Breast epithelium (tissue), 3 donors: Measurements from ENCODE around the gene TMEM161A.
A peak's percentile ranks its signal among the peaks of the same experiment; 100 is the strongest.

ENCODE experiments used
- POLR2AphosphoS5 ChIP-seq, 3 donors: sonication (generic); formaldehyde crosslinking; IDR thresholded peaks; one replicate each; pipeline ENCODE4 v1.6.1; 2017; ENCODE audit warnings: antibody characterized with exemption in 3 of 3
- TF ChIP-seq, protein P1 (sequence below), 3 donors: fragments of 450-650 bp; IDR thresholded peaks; one replicate each; pipeline ENCODE4 v1.5.1; 2016 to 2017; ENCODE audit warnings: antibody characterized with exemption in 3 of 3, mild to moderate bottlenecking in 3 of 3, moderate library complexity in 3 of 3

DNA sequence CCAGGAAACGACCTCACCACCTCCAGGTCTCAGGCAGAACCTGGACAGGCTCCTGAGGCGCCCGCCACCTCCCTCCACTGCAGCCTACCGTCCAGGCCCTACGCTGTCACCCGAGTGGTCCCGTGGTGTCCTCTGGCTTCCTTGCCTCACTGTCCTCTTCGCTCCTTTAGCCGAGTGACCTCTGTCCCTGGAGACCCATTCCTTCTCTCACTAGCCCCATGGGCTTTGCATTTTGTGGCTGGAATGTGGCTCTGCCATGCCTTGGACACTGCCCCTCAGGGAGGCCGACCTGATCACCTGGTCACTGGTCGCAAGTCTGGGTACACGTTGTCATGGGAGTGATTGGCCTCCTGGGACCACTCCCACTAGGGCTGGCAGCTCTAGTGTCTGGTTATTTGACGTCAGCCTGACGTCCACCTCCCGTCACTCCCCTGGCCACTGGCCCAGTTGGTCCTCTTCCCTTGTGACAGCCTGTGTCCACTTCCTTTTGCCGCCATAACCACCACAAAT lies 56.6 kb downstream of the TMEM161A start:
- TF ChIP-seq, protein P1, sequence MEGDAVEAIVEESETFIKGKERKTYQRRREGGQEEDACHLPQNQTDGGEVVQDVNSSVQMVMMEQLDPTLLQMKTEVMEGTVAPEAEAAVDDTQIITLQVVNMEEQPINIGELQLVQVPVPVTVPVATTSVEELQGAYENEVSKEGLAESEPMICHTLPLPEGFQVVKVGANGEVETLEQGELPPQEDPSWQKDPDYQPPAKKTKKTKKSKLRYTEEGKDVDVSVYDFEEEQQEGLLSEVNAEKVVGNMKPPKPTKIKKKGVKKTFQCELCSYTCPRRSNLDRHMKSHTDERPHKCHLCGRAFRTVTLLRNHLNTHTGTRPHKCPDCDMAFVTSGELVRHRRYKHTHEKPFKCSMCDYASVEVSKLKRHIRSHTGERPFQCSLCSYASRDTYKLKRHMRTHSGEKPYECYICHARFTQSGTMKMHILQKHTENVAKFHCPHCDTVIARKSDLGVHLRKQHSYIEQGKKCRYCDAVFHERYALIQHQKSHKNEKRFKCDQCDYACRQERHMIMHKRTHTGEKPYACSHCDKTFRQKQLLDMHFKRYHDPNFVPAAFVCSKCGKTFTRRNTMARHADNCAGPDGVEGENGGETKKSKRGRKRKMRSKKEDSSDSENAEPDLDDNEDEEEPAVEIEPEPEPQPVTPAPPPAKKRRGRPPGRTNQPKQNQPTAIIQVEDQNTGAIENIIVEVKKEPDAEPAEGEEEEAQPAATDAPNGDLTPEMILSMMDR (IDR thresholded peaks at IDR 0.05) = no peak
- peak in 1 of 3 donors; percentile 36 for TF ChIP-seq POLR2AphosphoS5 (IDR thresholded peaks at IDR 0.05)
